ENCODE data around the gene EEF1A2.
A peak's percentile ranks its signal among the peaks of the same experiment; 100 is the strongest.

The EEF1A2 gene

DNA sequence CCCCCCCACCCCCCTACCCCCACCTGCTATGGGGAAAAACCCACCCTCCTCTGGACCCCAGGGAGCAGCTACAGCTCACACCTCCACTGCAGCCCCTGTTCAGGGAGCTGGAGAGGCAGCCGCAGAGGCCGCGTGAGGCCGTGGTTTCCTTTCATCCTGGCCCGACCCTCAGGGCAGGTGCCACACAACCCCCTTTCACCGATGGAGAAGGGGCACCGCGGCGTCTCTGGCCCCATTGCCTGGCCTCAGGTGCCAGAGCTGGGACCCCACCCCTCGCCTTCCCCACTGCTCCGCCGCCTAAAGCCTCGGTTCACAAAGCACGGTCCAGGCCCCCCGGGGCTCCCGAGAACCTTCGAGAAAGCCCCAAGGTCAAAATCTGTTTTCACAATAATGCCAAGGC, 14.6 kb downstream of the EEF1A2 start:
- DNase-seq: no peak

DNA sequence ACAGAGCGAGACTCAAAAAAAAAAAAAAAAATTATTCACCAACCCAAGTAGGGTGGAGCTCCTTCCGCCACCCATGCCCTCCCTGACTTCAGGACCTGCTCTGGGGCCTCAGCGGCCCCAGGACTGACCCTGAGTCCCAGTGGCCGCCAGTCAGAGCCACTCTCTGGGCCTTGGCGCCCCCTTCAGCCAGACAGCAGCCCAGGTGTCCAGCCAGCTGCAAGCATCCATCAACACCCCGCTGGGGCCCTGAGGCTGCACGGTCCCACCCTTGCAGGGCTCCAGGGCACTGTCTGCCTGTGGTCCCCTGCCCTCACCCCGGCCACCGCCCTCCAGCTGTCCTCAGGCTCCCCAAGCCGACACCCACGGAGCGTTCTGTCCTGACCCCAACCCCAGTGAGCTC, 15.0 kb downstream of the EEF1A2 start:
- no peak for DNase-seq

DNA sequence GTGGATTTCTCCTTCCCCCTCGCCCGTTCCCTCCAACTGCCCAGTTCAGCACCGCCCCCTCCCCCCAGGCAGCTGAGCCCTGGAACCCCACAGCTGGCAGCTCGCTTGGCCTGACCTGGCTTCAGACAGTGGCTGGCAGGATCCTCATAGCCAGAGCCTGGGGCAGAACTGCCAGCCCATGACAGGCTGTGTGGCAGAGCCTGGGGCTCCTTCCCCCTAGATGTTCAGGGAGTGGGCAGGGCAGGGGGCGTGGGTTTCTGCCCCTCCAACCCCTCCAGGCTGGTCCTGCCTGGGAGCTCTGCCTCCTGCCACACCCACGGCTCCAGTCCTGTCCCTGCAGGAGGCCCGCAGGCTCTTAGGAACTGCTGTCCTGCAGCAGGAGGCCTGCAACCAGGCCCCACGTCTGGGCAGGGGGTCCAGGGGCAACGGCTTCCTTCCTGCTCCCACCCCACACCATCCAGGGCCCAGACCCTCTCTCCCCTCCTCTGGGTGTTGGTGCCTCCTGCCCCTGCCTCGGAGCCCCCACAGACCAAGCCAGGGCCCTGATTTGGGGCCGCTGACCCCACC, 16.8 kb downstream of the EEF1A2 start:
- DNase-seq: no peak

DNA sequence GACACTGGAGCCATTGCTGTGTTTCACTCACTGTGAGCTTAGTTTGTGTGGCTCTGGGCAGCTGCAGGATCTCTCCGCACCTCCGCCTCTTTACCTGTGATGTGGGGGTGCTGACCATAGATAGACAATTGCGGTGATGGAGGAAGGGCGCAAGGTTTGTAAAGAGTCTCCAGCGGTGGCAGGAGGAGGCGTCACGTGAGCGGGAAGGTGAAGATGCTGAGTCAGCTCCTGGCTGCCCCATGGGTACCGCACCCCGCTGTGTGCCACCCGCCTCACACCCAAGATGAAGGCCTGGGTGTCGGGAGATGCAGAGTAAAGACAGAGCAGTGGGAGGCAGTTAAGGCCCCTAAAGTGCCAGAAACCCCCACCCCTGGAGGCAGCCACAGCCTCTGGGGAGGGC, 17.4 kb downstream of the EEF1A2 start:
- no peak for DNase-seq

DNA sequence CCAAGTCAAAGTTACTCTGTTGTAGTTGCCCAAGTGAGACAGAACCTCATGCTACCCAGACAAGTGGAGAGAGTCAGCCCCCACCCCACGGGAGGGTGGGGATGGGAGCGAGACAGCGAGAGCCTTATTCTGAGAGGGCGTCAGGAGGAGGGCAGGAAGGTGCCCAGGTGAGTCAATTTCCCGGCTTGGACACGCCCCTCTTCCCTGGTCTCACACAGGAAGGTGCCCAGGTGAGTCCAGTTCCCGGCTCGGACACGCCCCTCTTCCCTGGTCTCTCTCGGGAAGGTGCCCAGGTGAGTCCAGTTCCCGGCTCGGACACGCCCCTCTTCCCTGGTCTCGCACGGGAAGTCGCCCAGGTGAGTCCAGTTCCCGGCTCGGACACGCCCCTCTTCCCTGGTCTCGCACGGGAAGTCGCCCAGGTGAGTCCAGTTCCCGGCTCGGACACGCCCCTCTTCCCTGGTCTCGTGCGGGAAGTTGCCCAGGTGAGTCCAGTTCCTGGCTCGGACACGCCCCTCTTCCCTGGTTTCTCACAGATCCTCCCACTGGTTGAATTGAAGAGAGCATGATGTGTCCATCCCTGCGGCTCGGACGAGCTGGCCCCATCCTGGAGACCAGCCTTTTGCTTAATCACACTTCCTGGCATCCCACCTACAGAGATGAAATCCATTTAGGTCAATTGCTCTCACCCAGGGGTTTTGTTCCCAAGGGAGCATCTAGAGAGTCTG, 19.0 kb downstream of the EEF1A2 start:
- peak in 1 of 2 experiments; percentile 58 for DNase-seq

DNA sequence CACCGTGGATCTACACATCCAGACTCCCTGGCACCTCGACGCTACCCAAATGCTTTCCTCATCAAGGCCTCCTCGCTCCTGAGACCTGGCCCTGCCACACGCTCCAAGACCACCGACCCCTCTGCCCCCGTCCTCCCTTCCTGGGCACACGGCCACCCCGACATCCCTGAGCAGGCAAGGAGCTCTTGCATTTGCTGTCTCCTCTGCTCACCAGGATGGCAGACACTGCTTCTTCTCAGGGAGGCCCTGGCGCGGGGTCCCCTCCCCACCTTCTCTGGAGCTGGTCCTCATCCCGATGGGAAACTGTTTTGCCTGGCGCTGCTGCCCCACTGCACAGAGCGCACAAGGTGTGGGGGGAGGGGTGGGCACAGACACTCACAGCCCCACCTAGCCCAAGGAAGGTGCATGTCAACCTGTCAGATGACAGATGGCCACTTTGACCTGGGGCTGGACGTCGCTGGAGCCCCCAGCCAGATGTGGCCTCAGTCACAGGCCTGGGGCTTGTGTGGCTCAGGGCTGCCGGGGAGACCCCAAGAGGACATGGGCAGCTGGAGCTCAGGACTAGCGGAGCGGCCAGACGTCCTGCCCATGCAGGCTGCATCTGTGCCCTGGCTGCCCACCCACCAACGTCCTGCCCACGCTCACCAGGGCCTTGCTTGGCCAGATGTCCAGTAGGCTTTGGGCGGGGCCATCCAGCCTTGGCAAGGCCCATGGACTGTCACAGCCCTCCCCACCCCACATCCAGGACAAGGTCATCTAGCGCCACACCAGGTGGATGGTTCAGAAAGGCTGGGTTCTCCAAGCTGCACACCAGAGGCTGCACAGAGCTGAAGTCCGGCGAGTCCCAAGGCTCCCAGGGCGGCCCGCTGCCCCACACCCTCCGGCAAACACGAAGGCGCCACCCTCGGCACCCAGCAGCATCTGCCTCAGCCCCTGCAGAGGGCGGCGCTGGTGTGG, 20.3 kb downstream of the EEF1A2 start:
- DNase-seq: no peak

DNA sequence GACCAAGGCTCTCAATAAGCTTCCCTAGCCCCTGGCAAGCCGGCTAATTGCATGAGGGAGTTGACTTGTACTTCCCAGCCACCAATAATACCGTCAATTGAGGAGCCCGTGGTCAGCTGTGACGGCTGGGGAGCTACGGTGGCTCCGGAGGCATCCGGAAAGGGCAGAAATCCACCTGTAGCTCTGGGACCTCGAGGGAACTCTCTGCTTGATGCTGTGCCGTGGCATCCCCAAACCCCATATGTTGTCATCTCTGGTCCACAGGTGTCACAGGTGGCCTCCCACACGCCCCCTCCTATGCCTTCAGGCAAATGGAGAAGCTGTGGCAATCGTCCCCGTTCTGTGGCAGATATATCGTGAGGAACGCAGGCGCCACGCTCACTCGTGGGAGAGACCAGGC, 20.9 kb downstream of the EEF1A2 start:
- no peak for DNase-seq

DNA sequence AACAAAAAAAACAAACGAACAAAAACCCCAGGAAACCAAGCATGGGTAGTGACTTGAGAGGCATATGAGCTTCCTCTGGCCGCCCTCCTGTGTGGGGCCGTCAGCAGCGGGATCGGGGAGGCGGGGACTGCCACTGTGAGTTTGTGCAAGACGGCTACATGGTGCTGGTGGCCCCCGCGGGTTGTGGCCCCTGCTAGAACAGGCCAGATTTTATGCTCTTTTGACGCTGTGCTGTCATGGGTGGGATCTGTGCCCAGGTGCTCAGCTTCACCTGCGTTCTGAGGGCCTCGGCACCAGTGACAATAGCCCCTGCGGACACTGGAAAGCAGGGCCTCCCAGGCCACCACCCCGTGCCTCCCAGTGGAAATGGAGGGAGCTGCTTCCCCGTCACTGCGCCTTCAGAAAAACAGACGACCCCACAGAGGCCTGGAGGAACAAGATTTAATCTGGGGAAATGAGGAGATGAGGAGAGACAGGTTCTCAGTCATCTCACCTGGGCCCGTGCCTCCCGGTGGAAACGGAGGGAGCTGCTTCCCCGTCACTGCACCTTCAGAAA, 21.7 kb downstream of the EEF1A2 start:
- no peak for DNase-seq

DNA sequence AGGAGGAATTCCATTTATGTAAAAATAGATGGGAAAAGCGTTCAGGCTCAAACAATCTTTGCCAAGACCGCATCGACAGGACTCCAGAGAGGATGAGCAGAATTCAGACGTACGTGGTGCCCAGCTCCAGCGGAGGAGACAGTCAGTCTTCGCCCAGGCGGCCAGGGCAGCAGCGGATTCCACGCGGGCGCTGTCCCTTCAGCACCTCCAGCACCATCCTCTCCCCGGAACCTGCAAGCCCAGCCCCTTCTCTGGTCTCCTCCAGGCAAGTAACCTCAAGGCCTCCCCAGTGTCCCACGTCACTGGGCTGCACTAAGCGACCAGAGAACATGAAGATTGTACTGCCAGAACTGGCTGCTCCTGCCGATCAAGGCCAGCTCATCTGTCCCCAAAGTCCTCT, 23.7 kb downstream of the EEF1A2 start:
- DNase-seq: no peak

DNA sequence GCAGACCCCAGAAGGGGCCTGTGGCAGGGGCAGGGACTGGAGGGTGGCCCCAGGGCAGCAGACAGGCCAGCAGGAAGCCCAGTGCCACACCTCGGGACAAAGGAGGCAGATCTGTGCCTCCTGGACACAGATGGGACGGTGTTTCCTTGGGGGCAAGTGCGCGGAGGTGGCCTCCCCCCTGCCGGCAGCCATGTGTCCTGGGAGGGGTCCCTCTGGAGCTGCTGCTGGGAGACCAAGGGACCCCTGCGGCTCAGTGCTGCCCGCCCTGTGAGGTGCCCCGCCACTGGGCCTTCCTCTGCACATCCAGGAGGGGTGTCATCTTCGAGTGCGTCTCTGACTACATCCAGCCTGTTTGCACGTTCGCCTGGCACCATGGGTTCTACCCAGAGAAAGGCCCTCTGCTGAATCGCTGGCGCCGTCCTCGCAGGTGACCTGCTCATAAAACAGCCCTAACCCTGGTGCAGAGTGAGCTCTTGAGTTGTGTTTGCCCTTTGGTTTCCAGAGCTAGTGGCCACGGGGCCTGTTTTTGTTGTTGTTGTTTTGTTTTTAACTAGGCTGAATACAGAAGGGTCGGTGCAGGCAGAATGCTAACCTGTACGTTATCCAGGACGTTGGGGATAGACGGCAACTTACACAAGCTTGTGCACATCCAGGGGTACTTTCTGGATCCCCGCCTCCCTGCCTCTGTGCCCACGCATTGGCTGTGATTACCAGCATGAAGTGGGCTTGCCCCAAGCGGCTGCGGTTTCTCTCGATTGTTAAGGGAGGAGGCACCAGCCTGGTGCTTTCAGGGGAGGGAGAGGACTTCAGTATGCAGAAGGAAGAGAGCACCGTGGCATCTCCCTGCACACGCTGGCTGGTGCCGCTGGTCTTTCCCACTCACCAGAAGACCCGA, 25.1 kb downstream of the EEF1A2 start:
- peak in 1 of 2 experiments; percentile 77 for DNase-seq

DNA sequence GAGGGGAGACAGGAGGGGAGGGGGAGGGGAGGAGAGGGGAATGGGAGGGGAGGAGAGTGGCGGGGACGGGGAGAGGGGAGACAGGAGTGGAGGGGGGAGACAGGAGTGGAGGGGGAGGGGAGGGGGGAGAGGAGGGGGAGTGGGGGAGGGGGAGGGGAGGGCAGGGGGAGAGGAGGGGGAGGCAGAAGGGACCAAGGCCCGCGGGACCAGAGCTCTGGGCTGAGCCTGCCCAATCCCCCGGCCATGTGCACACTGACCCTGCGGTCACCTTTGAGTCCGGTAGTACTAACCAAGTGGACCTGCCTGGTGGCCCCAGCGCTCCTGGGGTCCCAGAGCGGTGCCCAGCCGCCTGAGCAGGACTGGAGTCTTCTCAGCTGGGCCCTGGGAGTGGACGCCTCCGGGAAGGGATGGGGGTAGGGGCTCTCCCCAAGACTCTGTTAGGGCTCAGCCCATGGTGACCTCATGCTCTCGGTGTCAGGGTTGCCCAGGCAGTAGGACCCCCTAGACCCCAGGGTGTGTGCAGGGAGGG, 26.0 kb downstream of the EEF1A2 start:
- DNase-seq: no peak

DNA sequence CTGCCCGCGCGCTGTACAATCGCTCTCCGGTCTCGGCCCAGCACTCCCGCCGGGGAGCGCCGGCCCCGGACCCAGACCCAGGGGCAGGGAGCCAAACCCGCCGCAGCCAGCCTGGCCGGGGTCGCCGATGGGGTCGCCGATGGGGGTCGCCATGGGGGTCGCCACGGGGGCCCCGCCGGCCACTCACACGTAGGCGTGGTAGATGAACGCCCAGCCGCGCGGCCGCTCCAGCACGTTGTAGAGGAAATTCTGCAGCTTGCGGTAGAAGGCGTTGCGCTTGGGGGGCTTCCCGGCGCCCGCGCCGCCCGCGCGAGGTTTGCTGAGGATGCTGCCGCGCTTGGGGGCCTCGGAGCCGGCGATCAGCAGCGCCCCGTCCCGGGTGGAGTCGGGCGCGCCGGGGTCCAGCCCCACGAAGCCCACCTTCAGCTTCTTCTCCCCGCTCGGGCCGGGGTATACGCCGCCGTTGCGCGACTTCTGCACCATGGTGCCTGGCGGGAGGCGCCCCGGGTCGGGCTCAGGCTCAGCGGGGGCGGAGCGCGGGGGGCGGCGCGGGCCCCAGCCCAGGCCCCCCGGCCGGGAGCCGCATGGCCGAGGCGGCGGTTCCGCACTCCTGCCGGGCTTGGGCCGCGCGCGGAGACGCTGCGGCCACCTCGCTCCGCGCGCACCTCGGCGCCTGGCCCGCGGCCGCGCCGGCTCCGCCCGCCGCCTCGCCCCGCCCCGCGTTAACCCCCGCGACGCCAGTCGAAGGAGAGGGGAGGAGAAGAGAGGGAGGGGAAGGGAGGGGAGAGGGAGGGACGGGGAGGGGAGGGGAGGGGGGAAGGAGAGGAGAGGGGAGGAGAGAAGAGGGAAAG, 26.7 kb downstream of the EEF1A2 start, which contains the start of gene KCNQ2:
Gene KCNQ2, minus strand, starts transcription at position 675 of the 851 bp plus-strand sequence. Its CDS starts 192 bp downstream, at position 483.
- DNase-seq: peak in 1 of 2 experiments; percentile 72

DNA sequence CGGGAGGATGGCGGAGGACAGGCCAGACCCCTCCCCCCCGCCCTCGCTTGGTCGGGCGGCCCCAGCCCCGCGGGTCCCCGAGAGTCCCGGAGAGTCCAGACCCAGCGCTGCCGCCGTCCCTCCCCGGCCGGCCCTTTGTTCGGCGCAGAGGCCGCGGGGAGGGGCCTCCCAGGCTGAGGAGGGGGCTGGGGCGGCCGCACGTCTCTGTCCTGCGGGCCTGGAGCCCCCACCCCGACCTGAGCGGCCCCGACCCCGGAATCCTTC, 27.2 kb downstream of the EEF1A2 start:
- DNase-seq: peak in 1 of 2 experiments; percentile 74

DNA sequence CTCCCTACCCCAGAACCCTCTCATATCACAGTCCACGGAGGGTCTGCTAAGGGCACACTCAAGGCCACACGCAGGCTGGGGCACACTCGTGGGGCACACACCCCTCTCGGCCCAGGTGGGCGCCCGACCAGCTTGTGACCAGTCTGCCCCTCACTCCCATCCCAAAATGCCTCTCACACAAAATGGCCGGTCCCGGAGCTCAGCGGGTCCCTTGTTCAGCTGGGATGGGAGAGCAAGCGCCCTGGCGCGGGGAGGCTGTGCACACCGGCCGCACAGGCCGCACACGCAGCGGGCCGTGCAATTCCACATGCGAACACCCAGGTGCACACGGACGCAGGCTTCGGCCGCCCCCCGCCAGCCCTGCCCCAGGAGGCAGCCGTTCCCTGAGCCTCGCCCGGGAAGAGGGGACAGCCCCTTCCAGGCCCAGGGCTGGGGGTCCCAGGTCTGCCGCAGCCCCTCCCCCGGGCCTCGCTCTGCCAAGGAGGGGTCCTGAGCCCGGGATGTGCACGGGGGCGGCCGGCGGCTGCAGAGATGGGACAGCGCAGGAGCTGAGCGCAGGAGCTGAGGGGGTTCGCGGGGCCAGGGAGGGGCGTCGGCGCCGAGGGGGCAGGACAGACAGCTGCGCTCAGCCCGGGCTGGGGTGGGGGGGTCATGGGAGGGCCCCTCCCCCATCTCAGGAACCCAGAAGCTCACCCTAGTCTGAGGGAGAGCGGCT, 27.7 kb downstream of the EEF1A2 start:
- DNase-seq: peak in 1 of 2 experiments; percentile 71

DNA sequence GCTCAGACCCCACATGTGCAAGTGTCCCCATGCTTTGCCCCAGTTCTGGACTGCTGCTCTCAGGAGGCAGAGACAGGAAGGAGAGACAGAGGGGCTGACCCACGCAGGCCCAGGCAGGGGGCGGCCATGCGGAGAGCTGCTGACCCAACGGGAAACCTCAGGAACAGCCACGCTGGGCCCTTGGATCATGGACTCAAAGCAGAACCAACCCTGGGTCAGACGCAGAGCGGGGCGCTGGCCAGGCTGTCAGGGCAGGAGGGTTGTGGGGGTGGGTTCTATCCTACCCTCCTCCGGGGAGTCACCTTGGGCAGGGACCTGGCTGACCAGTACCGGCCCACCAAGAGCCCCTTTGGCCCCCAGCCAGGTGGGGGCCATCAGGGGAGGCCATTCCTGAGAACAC, 28.5 kb downstream of the EEF1A2 start:
- DNase-seq: no peak

DNA sequence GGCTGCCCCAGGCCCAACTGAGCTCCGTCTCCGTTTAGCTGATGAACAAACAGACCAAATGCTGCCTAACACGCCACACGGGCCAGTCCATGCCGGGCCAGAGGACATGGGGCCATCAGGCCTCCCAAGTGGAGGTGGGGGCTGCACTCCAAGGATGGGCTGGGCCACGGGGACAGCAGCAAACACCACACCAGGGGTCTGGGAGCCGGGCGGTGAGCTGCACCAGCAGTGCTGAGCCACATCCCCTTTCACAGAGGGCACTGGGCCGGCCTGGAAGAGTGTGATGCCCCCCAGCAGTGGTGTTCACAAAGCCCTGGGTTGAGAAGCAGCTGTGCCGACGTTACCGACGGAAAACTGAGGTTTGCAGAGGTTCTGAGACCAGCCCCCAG, 29.2 kb downstream of the EEF1A2 start:
- no peak for DNase-seq

DNA sequence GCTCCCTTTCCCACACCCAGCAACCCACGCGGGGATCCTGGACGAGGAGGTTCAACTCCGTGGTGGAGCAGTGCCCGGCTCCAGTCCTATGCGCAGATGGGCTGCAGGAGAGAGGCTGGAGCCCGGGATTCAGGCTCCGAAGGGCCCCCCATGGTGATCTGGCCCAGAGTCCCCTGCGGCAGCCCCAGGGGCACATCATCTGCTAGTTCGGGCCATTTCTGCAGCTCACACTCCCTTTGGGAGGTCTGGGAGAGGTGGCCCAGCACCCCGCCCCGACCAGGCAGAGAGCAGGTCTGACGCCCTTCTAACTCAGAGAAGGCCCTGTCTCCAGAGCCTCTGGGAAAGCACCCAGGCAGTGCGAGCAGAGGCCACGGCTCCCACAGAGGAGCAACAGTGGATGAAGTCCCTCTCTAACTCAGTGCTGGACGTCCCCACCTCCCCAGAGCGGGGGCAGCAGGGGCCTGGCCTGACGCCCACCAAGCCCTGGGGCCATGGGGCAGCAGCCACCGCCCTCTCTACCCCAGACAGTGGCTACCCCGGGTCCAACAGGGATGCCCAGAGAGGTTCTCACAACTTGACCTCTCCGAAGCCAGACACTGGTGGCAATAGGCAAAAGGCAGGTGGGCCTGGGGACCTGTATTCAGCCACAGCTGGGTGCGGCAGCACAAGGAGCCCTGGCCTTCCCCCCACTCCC, 29.7 kb downstream of the EEF1A2 start:
- no peak for DNase-seq

DNA sequence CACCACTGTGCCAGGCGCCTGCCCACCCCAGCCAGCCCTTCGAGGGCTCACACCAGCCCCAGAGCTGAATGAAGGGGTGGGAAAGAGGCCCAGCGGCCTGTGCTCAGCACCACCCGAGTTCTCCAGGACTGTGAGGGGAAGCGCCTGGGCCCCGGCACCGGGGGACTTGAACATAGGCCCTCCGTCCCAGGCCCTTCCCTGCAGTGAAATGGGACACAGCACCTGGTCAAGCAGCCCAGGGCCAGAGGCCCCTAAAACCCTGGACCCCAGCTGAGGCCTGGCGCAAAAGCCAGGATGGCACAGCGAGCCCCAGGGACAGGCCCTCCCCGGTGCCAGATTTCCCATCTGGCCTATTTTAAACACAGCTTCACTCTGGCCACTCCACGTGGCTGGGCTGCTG, 30.5 kb downstream of the EEF1A2 start:
- DNase-seq: no peak

DNA sequence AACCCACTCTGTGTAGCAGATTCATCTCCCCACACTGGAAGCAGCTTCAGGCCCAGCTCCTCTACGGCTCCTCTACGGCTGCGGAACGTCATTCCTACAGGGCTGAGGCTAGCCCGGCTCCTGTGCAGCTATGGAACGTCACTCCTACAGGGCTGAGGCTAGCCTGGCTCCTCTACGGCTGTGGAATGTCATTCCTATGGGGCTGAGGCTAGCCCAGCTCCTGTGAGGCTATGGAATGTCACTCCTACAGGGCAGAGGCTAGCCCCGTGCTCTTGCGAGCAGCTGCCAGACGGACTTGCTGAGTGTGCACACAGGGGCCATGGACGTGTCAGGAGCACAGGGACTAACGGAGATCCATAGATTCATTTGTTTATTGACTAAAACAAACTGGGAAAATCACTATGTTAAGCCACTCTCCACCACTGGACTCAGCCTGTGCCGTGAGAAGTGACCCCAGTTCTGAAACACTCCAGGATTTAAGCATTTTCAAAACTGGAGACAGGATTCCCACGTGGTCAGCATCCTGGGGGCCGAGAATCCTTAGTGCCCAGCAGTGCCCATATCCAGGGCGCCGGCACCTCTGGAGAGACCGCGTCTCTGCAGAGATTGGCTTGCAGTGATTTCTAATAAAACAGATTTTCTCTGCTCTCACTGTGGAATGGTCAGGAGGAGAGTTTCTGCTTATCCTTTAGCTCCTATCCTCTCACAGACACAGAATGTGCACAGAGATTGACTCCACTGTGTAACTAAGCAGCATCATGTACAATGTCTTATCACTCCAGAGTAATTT, 31.4 kb downstream of the EEF1A2 start:
- no peak for DNase-seq
